H9 (cell line): ENCODE results near the gene ATP8B4. TPM values are rescaled to one million over a fixed set of nuclear protein-coding genes. Genes with fewer than 3 reads are reported as not detected.

Experiments used
- DNase-seq: peaks from one replicate; pipeline ENCODE4 v3.0.0-alpha.2; 2017
- H2AFZ ChIP-seq: one replicate; pipeline ENCODE4 v1.6.1; 2013; ENCODE audit warnings: mild to moderate bottlenecking, low read length, control low read depth, moderate library complexity
- H2AK5ac ChIP-seq: 2 replicates; pipeline ENCODE4 v1.6.1; 2013; ENCODE audit warnings: low read length, control low read depth, mixed read lengths; ENCODE audit not compliant: insufficient read length
- H2BK120ac ChIP-seq: one replicate; pipeline ENCODE4 v1.6.1; 2013; ENCODE audit warnings: low read depth, mild to moderate bottlenecking, low read length, control low read depth, inconsistent platforms; ENCODE audit not compliant: poor library complexity, severe bottlenecking
- H2BK12ac ChIP-seq: 2 replicates; pipeline ENCODE4 v1.6.1; 2013; ENCODE audit warnings: low read length, control low read depth, mixed read lengths, low read depth; ENCODE audit not compliant: insufficient read length
- H2BK15ac ChIP-seq: 2 replicates; pipeline ENCODE4 v1.6.1; 2013; ENCODE audit warnings: low read depth, low read length, control low read depth
- H2BK20ac ChIP-seq: one replicate; pipeline ENCODE4 v1.6.1; 2013; ENCODE audit warnings: low read depth, mild to moderate bottlenecking, low read length, control low read depth, inconsistent platforms; ENCODE audit not compliant: poor library complexity, severe bottlenecking
- H2BK5ac ChIP-seq: 2 replicates; pipeline ENCODE4 v1.6.1; 2013; ENCODE audit warnings: low read length, control low read depth, mixed read lengths; ENCODE audit not compliant: insufficient read length
- H3K14ac ChIP-seq: 2 replicates; pipeline ENCODE4 v1.6.1; 2013; ENCODE audit warnings: low read length, control low read depth; ENCODE audit not compliant: insufficient read depth
- H3K18ac ChIP-seq: 2 replicates; pipeline ENCODE4 v1.6.1; 2013; ENCODE audit warnings: low read depth, mild to moderate bottlenecking, mixed read lengths, low read length, control low read depth; ENCODE audit not compliant: insufficient read length
- H3K23ac ChIP-seq: 2 replicates; pipeline ENCODE4 v1.6.1; 2013; ENCODE audit warnings: low read length, control low read depth, mixed read lengths, low read depth; ENCODE audit not compliant: insufficient read length
- H3K23me2 ChIP-seq: 2 replicates; pipeline ENCODE4 v1.6.1; 2013; ENCODE audit warnings: low read depth, mild to moderate bottlenecking, mixed read lengths, low read length, control low read depth; ENCODE audit not compliant: insufficient read length, poor library complexity, severe bottlenecking
- H3K27ac ChIP-seq: 2 replicates; pipeline ENCODE4 v1.5.1; 2013; ENCODE audit warnings: low read length, control low read depth, mixed read lengths, low read depth; ENCODE audit not compliant: insufficient read length
- H3K27me3 ChIP-seq: 2 replicates; pipeline ENCODE4 v1.6.1; 2013; ENCODE audit warnings: low read length, control low read depth, inconsistent platforms; ENCODE audit not compliant: insufficient read depth
- H3K4ac ChIP-seq: 2 replicates; pipeline ENCODE4 v1.6.1; 2013; ENCODE audit warnings: low read depth, mild to moderate bottlenecking, control low read depth, inconsistent platforms, low read length, moderate library complexity
- H3K4me1 ChIP-seq: 2 replicates; pipeline ENCODE4 v1.6.1; 2013; ENCODE audit warnings: low read length, control low read depth, inconsistent platforms; ENCODE audit not compliant: insufficient read depth
- H3K4me2 ChIP-seq: 2 replicates; pipeline ENCODE4 v1.6.1; 2013; ENCODE audit warnings: low read length, control low read depth, mixed read lengths; ENCODE audit not compliant: insufficient read length, insufficient read depth
- H3K56ac ChIP-seq: 2 replicates; pipeline ENCODE4 v1.6.1; 2013; ENCODE audit warnings: low read depth, mild to moderate bottlenecking, mixed read lengths, low read length, control low read depth; ENCODE audit not compliant: insufficient read length
- H3K79me1 ChIP-seq: 2 replicates; pipeline ENCODE4 v1.6.1; 2013; ENCODE audit warnings: low read depth, mild to moderate bottlenecking, moderate library complexity, low read length, control low read depth, inconsistent platforms; ENCODE audit not compliant: insufficient read depth, poor library complexity, severe bottlenecking
- H3K79me2 ChIP-seq: 2 replicates; pipeline ENCODE4 v1.6.1; 2013; ENCODE audit warnings: low read length, control low read depth, inconsistent platforms; ENCODE audit not compliant: insufficient read depth
- H3K9ac ChIP-seq: 2 replicates; pipeline ENCODE4 v1.6.1; 2013; ENCODE audit warnings: low read length, control low read depth, mixed read lengths; ENCODE audit not compliant: insufficient read length; ENCODE audit errors: extremely low read depth
- H3K9me3 ChIP-seq: one replicate; pipeline ENCODE4 v1.6.1; 2013; ENCODE audit warnings: low read depth, low read length, inconsistent platforms; ENCODE audit not compliant: control insufficient read depth
- H3T11ph ChIP-seq: one replicate; pipeline ENCODE4 v1.6.1; 2013; ENCODE audit warnings: mild to moderate bottlenecking, low read length, control low read depth, inconsistent platforms
- H4K20me1 ChIP-seq: one replicate; pipeline ENCODE4 v1.6.1; 2013; ENCODE audit not compliant: control insufficient read depth, insufficient read length, insufficient read depth
- H4K5ac ChIP-seq: 2 replicates; pipeline ENCODE4 v1.6.1; 2013; ENCODE audit warnings: low read depth, mild to moderate bottlenecking, mixed read lengths, low read length, control low read depth; ENCODE audit not compliant: insufficient read length
- H4K8ac ChIP-seq: replicated peaks from 2 replicates; pipeline ENCODE4 v1.6.1; 2013; ENCODE audit warnings: low read length, control low read depth, mixed read lengths, low read depth; ENCODE audit not compliant: insufficient read length
- H4K91ac ChIP-seq: 2 replicates; pipeline ENCODE4 v1.6.1; 2013; ENCODE audit warnings: low read depth, mild to moderate bottlenecking, moderate library complexity, mixed read lengths, low read length, control low read depth; ENCODE audit not compliant: insufficient read length
- H3K27ac Mint-ChIP-seq, 3 experiments: 2 replicates in 2 of 3; 3 replicates in 1 of 3; pipeline ENCODE4 v1.8.0; 2020 to 2021; ENCODE audit warnings: mixed read lengths in 3 of 3, mild to moderate bottlenecking in 1 of 3, moderate library complexity in 1 of 3
- H3K27me3 Mint-ChIP-seq: 2 replicates; pipeline ENCODE4 v1.8.0; 2021; ENCODE audit warnings: low read depth, mild to moderate bottlenecking, moderate library complexity, mixed read lengths
- H3K36me3 Mint-ChIP-seq, 3 experiments: 2 replicates in 2 of 3; 3 replicates in 1 of 3; pipeline ENCODE4 v1.8.0; 2020 to 2021; ENCODE audit warnings: low read depth in 3 of 3, mixed read lengths in 3 of 3; ENCODE audit not compliant: insufficient read depth in 1 of 3
- H3K4me1 Mint-ChIP-seq, 2 experiments: 2 replicates each; pipeline ENCODE4 v1.8.0; 2020; ENCODE audit warnings: mixed read lengths in 2 of 2
- H3K4me3 Mint-ChIP-seq, 2 experiments: 2 replicates in 1 of 2; 3 replicates in 1 of 2; pipeline ENCODE4 v1.8.0; 2020 to 2021; ENCODE audit warnings: mild to moderate bottlenecking in 2 of 2, mixed read lengths in 2 of 2, moderate library complexity in 1 of 2
- H3K9me3 Mint-ChIP-seq, 2 experiments: 2 replicates in 1 of 2; 3 replicates in 1 of 2; pipeline ENCODE4 v1.8.0; 2020; ENCODE audit warnings: mild to moderate bottlenecking in 2 of 2, mixed read lengths in 2 of 2, moderate library complexity in 1 of 2
- CTCF ChIP-seq: fragments of 200-600 bp; sonication (generic); conservative IDR thresholded peaks from 3 replicates; pipeline ENCODE4 v1.8.0; 2021; ENCODE audit warnings: antibody characterized with exemption, mild to moderate bottlenecking
- WGBS: extraction: QIAGEN DNeasy Blood & Tissue Kit; methylation state at CpG from one replicate; pipeline ENCODE4 v1.1.7; 2013; ENCODE audit warnings: missing lambda C conversion rate, low lambda C conversion rate, mixed read lengths; ENCODE audit not compliant: insufficient read length; ENCODE audit errors: extremely low coverage; 5-methylcytosine and 5-hydroxymethylcytosine counted together
- total RNA-seq: library from RNA; stranded (reverse); gene quantifications from 2 replicates; pipeline ENCODE4 v1.2.1, GENCODE V29; 2021

The ATP8B4 gene
- total RNA-seq, 1 experiment from 2014 or later, result 0.52 TPM

- no peak for TF ChIP-seq CTCF
- Histone ChIP-seq H4K5ac (no peak overlapping the region), H4K20me1 (no peaks in the 10 kb centered on the region), H3K23me2 (no peaks in the 10 kb centered on the region), H3K79me1 (no peaks in the 10 kb centered on the region), H3K9me3 (no peaks in the 10 kb centered on the region), H3T11ph (no peak overlapping the region), H2AFZ (no peak overlapping the region), H3K79me2 (no peaks in the 10 kb centered on the region), H3K27ac (no peak overlapping the region), H3K4ac (no peak overlapping the region), H3K4me1 (no peaks in the 10 kb centered on the region; the same call in 1 of the 2 replicates), H4K8ac (no peak overlapping the region), H3K23ac (no peak overlapping the region), H2BK5ac (no peak overlapping the region), H3K9ac (no peak overlapping the region), H3K4me2 (no peak overlapping the region), H2BK20ac (no peak overlapping the region), H2BK12ac (no peak overlapping the region), H4K91ac (no peak overlapping the region), H3K27me3 (no peaks in the 10 kb centered on the region), H3K18ac (no peak overlapping the region), H2BK15ac (no peak overlapping the region), H3K56ac (no peak overlapping the region), H3K14ac (no peak overlapping the region), H2BK120ac (no peak overlapping the region), H2AK5ac (no peak overlapping the region)
- no peak for DNase-seq
- H3K4me1 Mint-ChIP-seq, result peaks cover 21 to 25% of the 10 kb centered on the region in 2 experiments
- no peak overlapping the region for H3K4me3 Mint-ChIP-seq
- H3K27ac Mint-ChIP-seq, result no peak overlapping the region
- H3K36me3 Mint-ChIP-seq, result no peaks in the 10 kb centered on the region
- no CpG with 5 or more reads among the region's 4 CpGs for WGBS
- no peaks in the 10 kb centered on the region for H3K27me3 Mint-ChIP-seq
- H3K9me3 Mint-ChIP-seq, result no peaks in the 10 kb centered on the region
These were observed 54.4 kb downstream of the ATP8B4 start for GRCh38 chr15:50064673-50065072.
